Peyer's patch (tissue), 4 donors: ENCODE data around the gene TBC1D17. TPM values are rescaled to one million over a fixed set of nuclear protein-coding genes. Genes with fewer than 3 reads are reported as not detected.
A peak's percentile ranks its signal among the peaks of the same experiment; 100 is the strongest.

Experiments used
- DNase-seq, 3 donors: peaks; one replicate each; pipeline ENCODE4 v3.0.0-alpha.2; 2017 to 2019
- H3K27ac ChIP-seq, 4 donors: fragments of 200-600 bp; sonication (generic); one replicate each; pipeline ENCODE4 v1.5.1; 2016 to 2019
- H3K27me3 ChIP-seq, 2 donors: fragments of 200-600 bp; sonication (generic); one replicate each; pipeline ENCODE4 v1.5.1; 2019
- H3K36me3 ChIP-seq, 3 donors: fragments of 200-600 bp; sonication (generic); one replicate each; pipeline ENCODE4 v1.5.1; 2016 to 2019
- H3K4me1 ChIP-seq, 4 donors: fragments of 200-600 bp; sonication (generic); one replicate each; pipeline ENCODE4 v1.5.1; 2016 to 2019
- H3K4me3 ChIP-seq, 4 donors: fragments of 200-600 bp; sonication (generic); 1 replicate in 3 of 4; 2 replicates in 1 of 4; pipeline ENCODE4 v1.5.1; 2016 to 2019; ENCODE audit warnings: mild to moderate bottlenecking in 1 of 4
- H3K9me3 ChIP-seq, 4 donors: fragments of 200-600 bp; sonication (generic); one replicate each; pipeline ENCODE4 v1.5.1; 2016 to 2019; ENCODE audit warnings: mild to moderate bottlenecking in 1 of 4
- POLR2A ChIP-seq, 2 donors: fragments of 450-650 bp; IDR thresholded peaks; one replicate each; pipeline ENCODE4 v1.5.1; 2017; ENCODE audit warnings: antibody characterized with exemption in 2 of 2, mild to moderate bottlenecking in 2 of 2, moderate library complexity in 2 of 2
- total RNA-seq, 4 donors: library from RNA; depleted of rRNA; stranded (reverse); fragments of >200 nt; gene quantifications; one replicate each; pipeline ENCODE4 v1.1.0, GENCODE V29; 2016
- TF ChIP-seq, protein P1 (sequence below), 6 experiments: fragments of 450-650 bp in 4 of 6; fragments of 200-600 bp in 2 of 6; sonication (generic) in 1 of 6; IDR thresholded peaks; one replicate each; pipeline ENCODE4 v1.5.1; 2017 to 2019; ENCODE audit warnings: antibody characterized with exemption in 6 of 6, mild to moderate bottlenecking in 3 of 6, moderate library complexity in 1 of 6

Gene TBC1D17
- total RNA-seq, 4 donors from 2014 or later = 22.8 to 83.3 (median 62.1) TPM

GRCh38 chr19:49861107-49861506, 16.4 kb upstream of the TBC1D17 start:
- Histone ChIP-seq H3K4me3 (no peak overlapping the region), H3K36me3 (peaks cover 0 to 80% (median 0%) of the 10 kb centered on the region in 3 donors), H3K27me3 (no peaks in the 10 kb centered on the region), H3K27ac (peak overlapping the region in 2 of 4 donors; percentile 43), H3K9me3 (no peaks in the 10 kb centered on the region), H3K4me1 (peaks cover 0 to 20% (median 4%) of the 10 kb centered on the region in 4 donors)
- TF ChIP-seq, protein P1, sequence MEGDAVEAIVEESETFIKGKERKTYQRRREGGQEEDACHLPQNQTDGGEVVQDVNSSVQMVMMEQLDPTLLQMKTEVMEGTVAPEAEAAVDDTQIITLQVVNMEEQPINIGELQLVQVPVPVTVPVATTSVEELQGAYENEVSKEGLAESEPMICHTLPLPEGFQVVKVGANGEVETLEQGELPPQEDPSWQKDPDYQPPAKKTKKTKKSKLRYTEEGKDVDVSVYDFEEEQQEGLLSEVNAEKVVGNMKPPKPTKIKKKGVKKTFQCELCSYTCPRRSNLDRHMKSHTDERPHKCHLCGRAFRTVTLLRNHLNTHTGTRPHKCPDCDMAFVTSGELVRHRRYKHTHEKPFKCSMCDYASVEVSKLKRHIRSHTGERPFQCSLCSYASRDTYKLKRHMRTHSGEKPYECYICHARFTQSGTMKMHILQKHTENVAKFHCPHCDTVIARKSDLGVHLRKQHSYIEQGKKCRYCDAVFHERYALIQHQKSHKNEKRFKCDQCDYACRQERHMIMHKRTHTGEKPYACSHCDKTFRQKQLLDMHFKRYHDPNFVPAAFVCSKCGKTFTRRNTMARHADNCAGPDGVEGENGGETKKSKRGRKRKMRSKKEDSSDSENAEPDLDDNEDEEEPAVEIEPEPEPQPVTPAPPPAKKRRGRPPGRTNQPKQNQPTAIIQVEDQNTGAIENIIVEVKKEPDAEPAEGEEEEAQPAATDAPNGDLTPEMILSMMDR (IDR thresholded peaks at IDR 0.05) = no peak
- TF ChIP-seq POLR2A (IDR thresholded peaks at IDR 0.05) = no peak
- peak in 1 of 3 donors; percentile 70 for DNase-seq

DNA sequence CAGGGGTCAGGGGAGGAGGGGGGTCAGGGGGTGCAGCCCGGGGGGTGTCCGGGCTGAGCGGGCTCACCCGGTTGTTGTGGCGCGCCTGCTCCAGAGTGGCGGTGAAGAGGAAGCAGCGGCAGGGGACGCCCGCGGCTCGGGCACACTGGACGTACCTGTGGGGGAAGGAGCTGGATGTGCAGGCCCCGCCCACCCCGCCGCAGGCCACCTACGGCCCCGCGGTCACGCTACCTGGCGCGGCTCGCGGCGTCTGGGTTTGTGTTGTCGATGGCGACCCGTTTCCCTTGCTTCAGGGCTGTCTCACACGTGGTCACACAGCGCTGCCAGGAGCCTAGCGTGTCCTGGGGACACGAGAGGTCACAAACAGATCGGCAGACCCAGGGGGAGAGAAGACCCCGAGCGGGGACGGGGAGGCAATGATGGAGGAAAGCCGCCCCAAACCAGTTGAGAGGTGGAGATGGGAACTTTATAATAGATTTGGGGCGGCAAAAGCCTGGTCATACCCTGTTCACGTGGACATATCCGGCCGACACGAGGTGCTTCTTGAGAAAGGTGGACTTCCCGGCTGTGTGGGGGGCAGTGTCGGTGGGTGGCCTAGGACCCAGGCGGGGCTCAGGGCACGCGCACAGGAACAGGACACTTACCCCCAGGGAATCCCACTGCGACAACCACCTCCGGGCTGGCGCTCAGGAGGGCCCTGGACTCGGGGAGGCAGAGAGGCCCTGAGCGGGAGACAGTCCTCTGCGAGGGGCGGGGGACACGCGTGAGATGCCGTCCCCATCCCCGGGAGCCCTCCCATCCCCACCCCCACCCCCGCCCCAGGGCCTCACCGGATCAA, 15.7 kb upstream of the TBC1D17 start:
- Histone ChIP-seq H3K27me3 (no peaks in the 10 kb centered on the region), H3K27ac (peak overlapping the region in 1 of 4 donors; percentile 43), H3K4me1 (peaks cover 0 to 26% (median 10%) of the 10 kb centered on the region in 4 donors), H3K9me3 (no peaks in the 10 kb centered on the region), H3K36me3 (peaks cover 0 to 74% (median 0%) of the 10 kb centered on the region in 3 donors), H3K4me3 (no peak overlapping the region)
- TF ChIP-seq POLR2A (IDR thresholded peaks at IDR 0.05) = no peak
- TF ChIP-seq, protein P1 (IDR thresholded peaks at IDR 0.05) = no peak
- DNase-seq = peak in 1 of 3 donors; percentile 46

GRCh38 chr19:49862391-49863253, 14.9 kb upstream of the TBC1D17 start:
- Histone ChIP-seq H3K4me1 (peaks cover 0 to 26% (median 10%) of the 10 kb centered on the region in 4 donors), H3K4me3 (no peak overlapping the region), H3K36me3 (peaks cover 0 to 65% (median 0%) of the 10 kb centered on the region in 3 donors), H3K27me3 (no peaks in the 10 kb centered on the region), H3K27ac (no peak overlapping the region), H3K9me3 (no peaks in the 10 kb centered on the region)
- TF ChIP-seq POLR2A (IDR thresholded peaks at IDR 0.05) = no peak
- TF ChIP-seq, protein P1 (IDR thresholded peaks at IDR 0.05) = no peak
- peak in 1 of 3 donors; percentile 51 for DNase-seq

- H3K4me1 ChIP-seq = peaks cover 0 to 33% (median 11%) of the 10 kb centered on the region in 4 donors
- no peaks in the 10 kb centered on the region for H3K9me3 ChIP-seq
- no peak for DNase-seq
- peaks cover 0 to 57% (median 0%) of the 10 kb centered on the region in 3 donors for H3K36me3 ChIP-seq
- no peaks in the 10 kb centered on the region for H3K27me3 ChIP-seq
- H3K27ac ChIP-seq = no peak overlapping the region
- no peak overlapping the region for H3K4me3 ChIP-seq
- TF ChIP-seq, protein P1 (IDR thresholded peaks at IDR 0.05) = no peak
- TF ChIP-seq POLR2A (IDR thresholded peaks at IDR 0.05) = no peak
Observed at GRCh38 chr19:49863254-49863934, 14.1 kb upstream of the TBC1D17 start.

GRCh38 chr19:49863935-49864320, 13.6 kb upstream of the TBC1D17 start:
- H3K27me3 ChIP-seq = no peaks in the 10 kb centered on the region
- H3K27ac ChIP-seq = no peak overlapping the region
- TF ChIP-seq POLR2A (IDR thresholded peaks at IDR 0.05) = no peak
- TF ChIP-seq, protein P1 (IDR thresholded peaks at IDR 0.05) = no peak
- peaks cover 0 to 52% (median 0%) of the 10 kb centered on the region in 3 donors for H3K36me3 ChIP-seq
- DNase-seq = peak in 1 of 3 donors; percentile 44
- peaks cover 0 to 38% (median 15%) of the 10 kb centered on the region in 4 donors for H3K4me1 ChIP-seq
- H3K9me3 ChIP-seq = no peaks in the 10 kb centered on the region
- H3K4me3 ChIP-seq = no peak overlapping the region
